GM18508 (cell line): Measurements from ENCODE around the gene SHISA7.
A peak's percentile ranks its signal among the peaks of the same experiment; 100 is the strongest.

ENCODE experiments used
- ATAC-seq: cut with Tn5 transposase; IDR thresholded peaks from one replicate; pipeline ENCODE4 v1.9.1; 2021; ENCODE audit warnings: moderate number of reproducible peaks; ENCODE audit not compliant: insufficient read depth, unreplicated experiment

SHISA7 gene

DNA sequence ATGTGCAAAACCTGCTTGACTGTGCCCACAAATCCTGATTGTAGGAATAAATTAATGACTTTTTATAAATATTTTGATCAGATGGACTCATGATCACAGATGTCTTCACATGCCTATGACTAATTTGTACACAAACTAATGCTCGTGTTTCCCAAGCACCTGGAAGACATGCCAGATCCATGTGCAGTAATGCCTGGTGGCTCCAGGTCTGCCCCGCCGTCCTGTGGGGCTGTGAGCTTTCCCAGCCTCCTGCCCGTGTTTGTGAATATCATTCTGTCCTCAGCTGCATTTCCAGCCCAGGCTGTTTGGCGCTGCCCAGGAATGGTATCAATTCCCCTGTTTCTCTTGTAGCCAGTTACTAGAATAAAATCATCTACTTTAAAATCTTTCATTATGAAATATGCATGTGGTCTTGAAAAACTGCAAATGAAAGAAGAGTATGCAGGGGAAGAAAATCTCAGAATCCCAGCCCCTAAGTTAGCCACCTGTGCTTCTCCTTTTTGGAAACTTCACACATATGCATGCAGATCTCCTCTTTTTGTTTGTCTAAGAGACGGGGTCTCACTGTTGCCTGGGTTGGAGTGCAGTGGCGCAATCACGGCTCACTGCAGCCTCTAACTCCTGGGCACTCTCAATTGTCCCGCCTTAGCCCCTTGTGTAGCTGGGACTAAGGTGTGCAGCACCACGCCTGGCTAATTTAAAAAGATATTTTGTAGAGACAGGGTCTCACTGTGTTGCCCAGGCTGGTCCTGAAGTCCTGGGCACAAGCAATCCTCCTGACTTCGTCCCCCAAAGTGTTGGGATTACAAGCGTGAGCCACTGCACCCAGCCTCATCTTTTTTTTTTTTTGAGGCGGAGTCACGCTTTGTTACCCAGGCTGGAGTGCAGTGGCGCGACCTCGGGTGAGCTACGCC lies 51.1 kb downstream of the SHISA7 start:
- ATAC-seq = no peak

DNA sequence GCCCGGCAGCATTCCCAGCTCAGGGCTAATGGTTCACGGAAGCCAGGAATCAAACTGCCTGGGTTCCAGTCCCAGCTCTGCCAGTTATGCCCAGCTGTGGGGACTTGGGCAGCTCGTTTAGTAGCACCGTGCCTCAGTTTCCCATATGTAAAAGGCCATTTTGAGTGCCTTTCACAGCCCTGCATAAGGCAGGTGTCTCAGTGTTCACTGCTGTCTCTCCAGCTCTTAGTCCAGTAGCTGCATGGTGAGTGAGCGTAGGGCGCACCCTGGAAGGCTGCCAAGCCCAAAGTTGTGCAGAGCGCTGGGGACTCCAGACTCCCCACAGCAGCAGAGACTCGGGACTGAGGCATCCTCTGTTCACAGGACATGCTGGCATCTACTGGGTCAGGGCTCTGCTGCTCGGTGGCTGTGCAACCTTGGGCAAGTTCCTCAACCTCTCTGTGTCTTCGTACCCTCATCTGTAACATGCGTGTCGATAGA lies 51.9 kb downstream of the SHISA7 start:
- ATAC-seq = no peak

DNA sequence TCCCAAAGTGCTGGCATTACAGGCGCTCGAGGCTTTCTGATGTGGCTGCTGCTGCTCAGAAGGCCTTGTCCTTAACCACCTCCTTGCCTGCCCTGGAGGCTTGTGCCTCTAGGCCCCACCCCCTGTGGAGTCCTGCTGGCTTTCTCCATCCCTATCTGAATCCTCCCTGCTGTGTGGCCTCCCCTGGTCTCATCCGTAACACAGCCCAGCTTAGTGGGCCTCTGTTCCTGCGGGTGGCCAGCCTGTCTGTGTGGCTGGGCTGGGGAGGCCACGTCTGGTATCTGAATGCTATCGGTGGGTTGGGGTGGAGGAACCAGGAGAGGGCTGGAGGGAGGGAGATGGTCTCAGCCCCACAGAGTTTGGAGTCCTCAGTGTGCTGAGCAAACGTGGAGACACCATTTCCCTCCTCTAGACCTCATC lies 52.6 kb downstream of the SHISA7 start:
- no peak for ATAC-seq

DNA sequence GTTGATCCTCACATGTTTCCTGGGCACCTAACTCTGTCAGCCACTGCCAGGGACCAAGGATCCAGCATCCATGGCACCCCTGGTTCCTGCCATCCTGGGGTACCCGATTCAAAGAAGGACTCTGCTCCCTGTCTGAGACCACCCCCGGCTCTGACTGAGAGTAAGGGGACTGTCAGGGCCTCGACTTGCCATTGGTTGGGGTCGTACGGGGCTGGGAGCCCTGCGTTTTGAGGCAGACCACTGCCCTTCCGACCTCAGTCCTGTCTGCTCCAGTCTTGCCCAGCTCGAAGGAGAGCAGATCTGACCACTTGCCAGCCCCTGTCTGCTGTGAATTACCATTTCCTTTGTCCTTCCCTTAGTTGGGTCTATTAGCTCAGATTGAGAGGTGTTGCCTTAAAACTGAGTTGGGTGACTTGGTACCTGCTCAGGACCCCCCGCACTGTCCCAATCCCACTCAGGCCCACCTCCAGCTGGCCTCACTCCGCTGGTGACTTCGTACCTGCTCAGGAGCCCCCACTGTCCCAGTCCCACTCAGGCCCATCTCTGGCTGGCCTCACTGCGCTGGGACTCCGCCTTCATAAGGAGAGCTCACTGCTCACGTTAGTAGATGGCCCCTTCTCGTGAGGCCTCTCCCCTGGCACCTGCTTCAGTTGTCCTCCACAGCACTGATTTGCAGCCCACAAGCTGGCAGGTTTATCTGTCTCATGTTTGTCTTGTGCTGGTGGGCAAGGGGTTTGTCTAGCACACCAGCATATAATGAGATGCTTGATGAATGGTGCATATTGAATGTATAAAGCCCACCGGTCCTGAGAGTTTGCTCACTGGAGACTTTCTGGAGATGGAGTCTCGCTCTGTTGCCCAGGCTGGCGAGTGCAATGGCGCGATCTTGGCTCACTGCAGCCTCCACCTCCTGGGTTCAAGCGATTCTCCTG lies 53.4 kb downstream of the SHISA7 start:
- no peak for ATAC-seq

DNA sequence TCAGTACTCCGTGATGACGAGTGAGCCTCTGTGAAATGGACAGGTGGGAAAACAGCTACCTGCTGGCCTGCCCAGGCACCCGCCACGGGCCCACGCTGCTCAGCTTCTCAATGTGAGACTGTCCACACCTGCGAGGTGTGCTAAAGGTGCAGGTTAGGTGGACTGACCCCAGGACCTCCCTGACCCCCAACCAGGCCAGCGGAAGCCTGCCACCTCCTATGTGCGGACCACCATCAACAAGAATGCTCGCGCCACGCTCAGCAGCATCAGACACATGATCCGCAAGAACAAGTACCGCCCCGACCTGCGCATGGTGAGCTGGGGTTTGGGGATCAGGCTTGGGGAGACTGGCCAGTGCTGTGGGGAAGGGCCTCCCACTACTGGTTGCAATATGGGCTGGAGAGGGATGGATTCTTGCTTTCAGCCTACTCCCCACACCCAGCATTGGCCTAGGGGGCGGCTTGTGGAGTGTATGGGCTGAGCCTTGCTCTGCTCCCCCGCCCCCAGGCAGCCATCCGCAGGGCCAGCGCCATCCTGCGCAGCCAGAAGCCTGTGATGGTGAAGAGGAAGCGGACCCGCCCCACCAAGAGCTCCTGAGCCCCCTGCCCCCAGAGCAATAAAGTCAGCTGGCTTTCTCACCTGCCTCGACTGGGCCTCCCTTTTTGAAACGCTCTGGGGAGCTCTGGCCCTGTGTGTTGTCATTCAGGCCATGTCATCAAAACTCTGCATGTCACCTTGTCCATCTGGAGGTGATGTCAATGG lies 55.2 kb downstream of the SHISA7 start:
- no peak for ATAC-seq

DNA sequence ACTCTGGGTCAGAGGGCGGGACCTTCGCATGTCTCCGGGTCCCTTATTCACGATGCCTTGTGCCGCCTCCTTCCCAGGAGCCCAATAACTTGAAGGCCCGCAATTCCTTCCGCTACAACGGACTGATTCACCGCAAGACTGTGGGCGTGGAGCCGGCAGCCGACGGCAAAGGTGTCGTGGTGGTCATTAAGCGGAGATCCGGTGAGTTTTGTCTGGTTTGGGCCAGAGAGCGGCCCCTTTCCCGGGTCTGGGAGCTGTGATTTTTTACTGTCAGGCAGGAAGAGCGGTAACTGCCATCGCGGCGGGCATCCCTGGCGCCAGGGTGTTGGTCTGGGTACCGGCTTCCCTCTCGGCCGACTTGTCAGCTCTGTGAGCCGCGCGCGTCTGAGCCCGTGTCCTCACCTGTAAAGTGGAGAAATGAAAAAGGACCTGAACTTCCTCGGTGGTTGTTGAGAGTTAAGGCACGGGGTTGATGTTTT lies 56.6 kb downstream of the SHISA7 start:
- no peak for ATAC-seq

DNA sequence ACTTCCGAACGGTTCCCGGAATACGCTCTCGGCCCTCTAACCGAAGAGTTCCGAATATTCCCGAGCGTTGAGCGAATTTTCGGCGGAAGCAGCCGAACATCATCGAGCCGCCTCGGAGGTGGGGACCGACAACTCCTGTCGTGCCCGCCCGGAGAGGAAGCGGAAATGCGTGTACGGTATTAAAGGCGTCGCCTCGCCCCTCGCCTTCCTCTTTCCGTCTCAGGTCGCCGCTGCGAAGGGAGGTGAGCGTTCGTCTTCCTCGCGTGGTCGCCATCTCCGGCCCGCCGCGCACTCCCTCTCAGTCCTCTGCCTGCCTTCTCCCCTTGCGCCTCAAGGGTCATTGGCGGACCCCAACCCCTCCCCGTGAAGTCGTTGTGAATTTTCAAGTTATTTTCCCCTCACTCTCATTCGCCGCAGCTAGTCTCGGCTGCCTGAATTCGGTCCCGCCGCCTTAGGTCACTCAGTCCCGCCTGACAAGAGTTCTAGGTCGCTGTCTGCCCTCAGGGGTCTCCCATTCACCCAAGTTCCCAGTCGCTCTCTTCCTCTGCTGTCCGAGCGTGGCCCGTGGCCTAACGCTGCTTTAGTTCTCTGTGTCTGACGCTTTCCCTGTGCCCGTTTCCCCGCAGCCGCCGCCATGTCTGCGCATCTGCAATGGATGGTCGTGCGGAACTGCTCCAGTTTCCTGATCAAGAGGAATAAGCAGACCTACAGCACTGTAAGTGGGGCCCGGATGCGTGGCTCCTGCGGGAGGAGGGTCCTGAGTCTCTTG lies 57.2 kb downstream of the SHISA7 start, which contains the start of gene RPL28:
RPL28 (plus strand) TSS at position 209 of the 769 bp plus-strand sequence; CDS start at position 635, 426 bp downstream.
- peak; percentile 65 for ATAC-seq

DNA sequence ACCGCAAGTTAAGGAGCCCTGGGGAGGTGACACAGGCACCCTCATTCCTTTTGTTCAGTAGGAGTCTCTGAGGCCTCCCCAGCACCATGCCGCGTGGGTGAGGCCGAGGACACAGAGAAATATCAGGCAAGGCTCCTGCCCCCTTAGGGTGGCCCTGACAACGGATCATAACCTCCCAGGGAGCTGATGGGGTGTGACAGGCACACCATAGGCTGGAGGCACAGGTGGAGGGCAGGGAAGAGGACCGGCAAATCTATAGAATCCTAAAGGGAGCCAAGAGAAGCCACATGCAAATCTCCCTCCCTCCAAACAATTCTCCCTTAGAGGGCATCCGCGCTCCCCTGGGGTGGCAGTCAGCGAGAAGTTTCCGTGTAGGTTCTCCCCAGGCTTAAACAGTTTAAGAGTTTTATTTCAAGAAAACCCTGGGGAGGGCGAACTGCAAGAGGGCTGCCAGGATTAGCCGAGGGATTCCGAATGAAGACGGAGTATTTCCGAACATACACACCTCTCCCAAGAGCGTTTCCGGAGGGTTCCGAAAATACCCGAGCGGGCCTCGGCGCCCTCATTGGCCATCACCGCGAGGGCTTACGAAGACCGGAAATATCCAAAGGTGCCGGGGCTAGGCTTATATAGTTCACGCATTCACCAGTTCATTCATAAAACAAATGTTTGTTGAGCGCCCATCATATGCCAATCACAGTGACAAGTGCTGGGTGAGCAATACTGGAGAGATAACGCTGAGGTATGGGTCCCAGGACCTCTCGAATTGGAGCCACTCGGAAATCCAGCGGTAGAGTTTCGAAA lies 58.0 kb downstream of the SHISA7 start:
- ATAC-seq = peak; percentile 31

DNA sequence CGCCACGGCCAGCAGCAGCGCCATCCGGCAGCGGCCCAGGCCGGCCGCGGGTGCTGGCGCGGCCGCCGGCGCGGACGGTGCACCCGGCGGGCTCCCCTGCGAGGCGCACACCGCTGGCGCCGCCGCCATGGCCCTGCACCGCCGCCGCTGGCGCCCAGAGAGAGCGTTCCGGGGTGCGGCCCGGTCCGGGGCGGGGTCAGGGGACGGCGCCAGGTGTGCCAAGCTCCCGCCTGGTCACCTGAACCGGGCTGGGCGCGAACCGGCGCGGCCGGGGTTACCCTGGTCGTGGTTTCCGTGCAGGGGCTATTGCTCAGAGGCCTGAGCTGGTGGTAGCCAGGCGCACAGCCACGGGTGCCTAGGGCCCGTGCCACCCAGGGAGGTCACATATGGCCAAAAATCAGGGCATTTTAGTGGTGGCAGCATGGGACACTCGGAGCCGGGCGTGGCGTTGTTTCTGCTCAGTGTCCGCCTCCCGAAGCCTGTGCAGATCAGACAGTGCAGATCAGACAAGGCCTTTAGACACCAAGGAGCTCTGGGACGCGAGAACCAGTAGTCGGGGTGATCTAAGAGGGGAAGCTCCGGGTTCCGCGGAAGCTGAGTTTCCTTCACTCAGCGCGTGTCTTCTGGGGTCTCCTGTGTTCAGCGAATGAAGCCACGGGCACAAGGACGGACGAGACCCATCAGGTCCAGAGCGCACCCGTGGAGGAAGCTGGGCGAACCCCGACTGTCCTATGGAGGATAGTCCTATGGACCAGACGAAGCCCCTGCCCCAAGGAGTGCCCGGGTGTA lies 58.8 kb downstream of the SHISA7 start, which contains the start of gene TMEM238:
TMEM238 (minus strand) TSS at position 162 of the 789 bp plus-strand sequence; CDS start at position 129, 33 bp downstream.
- no peak for ATAC-seq

DNA sequence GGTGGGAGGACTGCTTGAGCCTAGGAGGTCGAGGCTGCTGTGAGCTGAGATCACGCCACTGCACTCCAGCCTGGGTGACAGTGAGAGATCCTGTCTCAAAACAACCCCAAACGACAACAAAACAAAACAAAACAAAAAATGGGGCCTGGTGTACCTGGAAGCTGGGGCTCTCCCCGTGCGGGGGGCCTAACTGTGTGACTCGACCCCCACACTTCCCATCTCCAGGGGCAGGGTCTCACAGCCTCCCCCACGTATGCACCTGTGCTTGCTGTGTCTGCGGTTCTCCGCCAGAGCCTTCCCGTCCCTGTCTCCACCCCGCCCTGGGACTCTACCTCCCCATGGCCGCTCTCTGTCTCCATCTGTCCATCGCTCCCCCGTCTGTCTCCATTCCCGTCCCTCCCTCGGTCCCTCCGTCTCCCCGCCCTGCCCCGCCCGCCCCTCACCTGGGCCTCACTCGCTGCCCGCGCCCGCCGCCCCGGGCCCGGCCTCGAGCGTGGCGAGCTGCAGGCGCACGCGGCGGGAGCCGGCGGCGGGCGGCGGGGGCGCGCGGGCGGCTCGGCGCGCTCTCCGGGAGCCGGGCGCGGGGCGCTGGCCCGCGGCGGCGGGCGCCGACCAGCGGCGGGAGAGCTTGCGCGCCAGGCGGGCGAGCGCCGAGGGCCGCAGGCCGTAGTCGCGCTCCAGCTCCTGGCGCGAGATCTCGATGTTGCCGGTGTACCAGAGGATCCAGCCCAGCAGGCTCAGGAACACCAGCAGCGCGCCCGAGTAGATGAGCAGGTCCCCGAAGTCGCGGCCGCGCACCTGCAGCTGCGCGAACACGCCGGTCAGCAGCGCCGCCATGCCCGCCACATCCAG lies 59.6 kb downstream of the SHISA7 start:
- ATAC-seq = no peak

DNA sequence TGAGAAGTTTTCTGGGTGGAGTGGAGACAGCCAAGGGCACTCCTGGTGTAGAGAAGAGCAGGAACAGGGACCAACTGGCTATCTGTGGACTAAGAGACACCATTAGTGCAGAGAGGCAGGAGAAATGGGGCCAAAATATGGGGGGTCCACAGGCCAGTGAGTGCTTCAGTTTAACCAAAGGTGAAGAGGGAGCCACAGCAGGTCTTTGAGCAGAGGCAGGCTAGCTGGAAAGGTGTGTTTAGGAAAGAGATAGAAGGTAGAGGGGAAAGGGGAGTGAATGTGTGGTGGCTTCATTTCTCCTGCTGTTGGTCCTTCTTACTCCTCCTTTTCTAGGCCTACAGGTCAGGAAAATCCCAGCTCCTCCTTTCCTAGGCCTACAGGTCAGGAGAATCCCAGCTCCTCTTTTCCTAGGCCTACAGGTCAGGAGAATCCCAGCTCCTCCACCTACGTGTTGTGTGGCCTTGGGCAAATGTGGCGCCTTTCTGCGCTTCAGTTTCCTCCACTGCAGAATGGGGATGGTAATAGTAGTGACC lies 60.5 kb downstream of the SHISA7 start:
- ATAC-seq = no peak

DNA sequence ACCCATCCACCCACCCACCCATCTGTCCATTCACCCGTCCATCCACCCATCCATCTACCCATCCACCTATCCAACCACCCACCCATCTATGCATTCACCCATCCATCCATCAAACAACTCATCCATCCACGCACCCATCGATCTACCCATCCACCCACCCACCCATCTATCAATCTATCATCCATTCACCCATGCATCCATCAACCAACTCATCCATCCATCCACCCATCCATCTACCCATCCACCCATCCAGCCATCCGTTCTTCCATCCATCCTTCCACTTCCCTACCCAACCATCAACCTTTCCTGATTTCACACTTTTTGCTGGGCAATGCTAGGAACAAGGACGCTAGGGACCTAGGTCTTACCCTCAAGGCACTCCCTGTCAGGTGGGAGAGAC lies 61.1 kb downstream of the SHISA7 start:
- ATAC-seq = no peak

DNA sequence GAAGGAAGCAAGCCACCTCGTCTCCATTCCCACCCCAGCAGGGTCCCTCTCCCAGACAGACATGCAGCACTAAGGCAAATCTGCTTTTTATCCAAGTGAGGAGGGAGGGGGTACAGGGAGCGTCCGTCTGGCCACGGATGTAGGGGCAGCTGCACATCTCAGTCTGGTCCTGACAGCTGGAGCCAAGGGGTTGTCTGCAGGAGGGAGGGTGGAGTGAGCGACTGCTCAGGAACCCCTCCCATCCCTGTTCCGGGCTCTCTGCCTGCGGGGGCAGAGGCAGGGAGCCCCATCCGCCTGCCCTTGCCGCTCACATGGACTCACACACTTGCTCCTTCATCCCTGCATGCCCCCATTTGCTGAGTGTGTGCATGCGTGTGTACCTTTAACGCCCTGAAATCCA lies 63.9 kb downstream of the SHISA7 start:
- ATAC-seq = no peak
